ENCODE measurements around the gene LAMA4.
A peak's percentile ranks its signal among the peaks of the same experiment; 100 is the strongest.

Gene LAMA4

GRCh38 chr6:112237066-112237465, 17.3 kb downstream of the LAMA4 start:
- Mint-ChIP-seq H3K4me3 (no peak overlapping the region), H3K27ac (no peak overlapping the region), H3K27me3 (peaks cover 4 to 7% of the 10 kb centered on the region in 2 donors), H3K36me3 (no peaks in the 10 kb centered on the region), H3K4me1 (no peaks in the 10 kb centered on the region), H3K9me3 (no peaks in the 10 kb centered on the region)
- ATAC-seq (replicated peaks) (no peak), DNase-seq (no peak)

GRCh38 chr6:112235956-112236355, 18.4 kb downstream of the LAMA4 start:
- Mint-ChIP-seq H3K4me1 (no peaks in the 10 kb centered on the region), H3K27ac (no peak overlapping the region), H3K36me3 (no peaks in the 10 kb centered on the region), H3K4me3 (no peak overlapping the region), H3K9me3 (no peaks in the 10 kb centered on the region), H3K27me3 (peaks cover 4 to 7% of the 10 kb centered on the region in 2 donors)
- no peak for DNase-seq
- ATAC-seq (replicated peaks): peak; percentile 21 to 59

GRCh38 chr6:112234601-112235000, 19.8 kb downstream of the LAMA4 start:
- Mint-ChIP-seq H3K4me3 (no peak overlapping the region), H3K27me3 (peaks cover 4 to 7% of the 10 kb centered on the region in 2 donors)

GRCh38 chr6:112233847-112234246, 20.5 kb downstream of the LAMA4 start:
- DNase-seq: no peak

More at GRCh38 chr6:112234601-112235000, 19.8 kb downstream of the LAMA4 start:
- Mint-ChIP-seq H3K36me3 (no peaks in the 10 kb centered on the region), H3K9me3 (no peaks in the 10 kb centered on the region), H3K4me1 (no peaks in the 10 kb centered on the region), H3K27ac (no peak overlapping the region)
- no peak for DNase-seq
- ATAC-seq (replicated peaks): no peak

GRCh38 chr6:112232845-112233256, 21.5 kb downstream of the LAMA4 start:
- no peak for ATAC-seq (replicated peaks)
- no peaks in the 10 kb centered on the region for H3K9me3 Mint-ChIP-seq
- H3K27ac Mint-ChIP-seq: no peak overlapping the region
- no peaks in the 10 kb centered on the region for H3K36me3 Mint-ChIP-seq
- DNase-seq: no peak
- H3K4me1 Mint-ChIP-seq: no peaks in the 10 kb centered on the region
- no peak overlapping the region for H3K4me3 Mint-ChIP-seq
- peaks cover 4% of the 10 kb centered on the region in 2 donors for H3K27me3 Mint-ChIP-seq

More at GRCh38 chr6:112233847-112234246, 20.5 kb downstream of the LAMA4 start:
- no peak for ATAC-seq (replicated peaks)
- Mint-ChIP-seq H3K27me3 (peaks cover 4 to 7% of the 10 kb centered on the region in 2 donors), H3K36me3 (no peaks in the 10 kb centered on the region), H3K4me1 (no peaks in the 10 kb centered on the region), H3K9me3 (no peaks in the 10 kb centered on the region), H3K4me3 (no peak overlapping the region), H3K27ac (no peak overlapping the region)

GRCh38 chr6:112231594-112232060, 22.7 kb downstream of the LAMA4 start:
- DNase-seq: no peak
- peaks cover 0 to 4% of the 10 kb centered on the region in 2 donors for H3K27me3 Mint-ChIP-seq
- no peaks in the 10 kb centered on the region for H3K9me3 Mint-ChIP-seq
- H3K4me3 Mint-ChIP-seq: no peak overlapping the region
- no peaks in the 10 kb centered on the region for H3K36me3 Mint-ChIP-seq
- no peak for ATAC-seq (replicated peaks)
- no peak overlapping the region for H3K27ac Mint-ChIP-seq
- no peaks in the 10 kb centered on the region for H3K4me1 Mint-ChIP-seq

GRCh38 chr6:112231164-112231563, 23.2 kb downstream of the LAMA4 start:
- ATAC-seq (replicated peaks) (no peak), DNase-seq (no peak)
- Mint-ChIP-seq H3K9me3 (no peaks in the 10 kb centered on the region), H3K4me3 (no peak overlapping the region), H3K4me1 (no peaks in the 10 kb centered on the region), H3K36me3 (no peaks in the 10 kb centered on the region), H3K27me3 (peaks cover 0 to 8% of the 10 kb centered on the region in 2 donors), H3K27ac (no peak overlapping the region)

- no peak for DNase-seq
- Mint-ChIP-seq H3K4me3 (no peak overlapping the region), H3K9me3 (no peaks in the 10 kb centered on the region), H3K27me3 (peaks cover 13 to 20% of the 10 kb centered on the region in 2 donors), H3K27ac (no peak overlapping the region), H3K4me1 (no peaks in the 10 kb centered on the region), H3K36me3 (no peaks in the 10 kb centered on the region)
- no peak for ATAC-seq (replicated peaks)
Observed at GRCh38 chr6:112228480-112229332, 25.7 kb downstream of the LAMA4 start.

GRCh38 chr6:112227992-112228391, 26.4 kb downstream of the LAMA4 start:
- no peak for DNase-seq
- Mint-ChIP-seq H3K36me3 (no peaks in the 10 kb centered on the region), H3K27ac (no peak overlapping the region), H3K27me3 (peaks cover 14 to 21% of the 10 kb centered on the region in 2 donors), H3K4me1 (no peaks in the 10 kb centered on the region), H3K9me3 (no peaks in the 10 kb centered on the region), H3K4me3 (no peak overlapping the region)
- ATAC-seq (replicated peaks): no peak

GRCh38 chr6:112227411-112227810, 27.0 kb downstream of the LAMA4 start:
- Mint-ChIP-seq H3K4me1 (no peaks in the 10 kb centered on the region), H3K27ac (no peak overlapping the region), H3K9me3 (no peaks in the 10 kb centered on the region), H3K4me3 (no peak overlapping the region), H3K36me3 (no peaks in the 10 kb centered on the region), H3K27me3 (peaks cover 14 to 21% of the 10 kb centered on the region in 2 donors)
- ATAC-seq (replicated peaks): no peak
- DNase-seq: no peak

GRCh38 chr6:112225691-112226090, 28.7 kb downstream of the LAMA4 start:
- peaks cover 14 to 21% of the 10 kb centered on the region in 2 donors for H3K27me3 Mint-ChIP-seq
- no peak for DNase-seq
- ATAC-seq (replicated peaks): no peak
- no peaks in the 10 kb centered on the region for H3K9me3 Mint-ChIP-seq
- no peak overlapping the region for H3K4me3 Mint-ChIP-seq
- H3K4me1 Mint-ChIP-seq: no peaks in the 10 kb centered on the region
- no peak overlapping the region for H3K27ac Mint-ChIP-seq
- no peaks in the 10 kb centered on the region for H3K36me3 Mint-ChIP-seq

- H3K27ac Mint-ChIP-seq: no peak overlapping the region
- no peak for DNase-seq
- no peak overlapping the region for H3K4me3 Mint-ChIP-seq
- no peaks in the 10 kb centered on the region for H3K9me3 Mint-ChIP-seq
- peaks cover 14 to 21% of the 10 kb centered on the region in 2 donors for H3K27me3 Mint-ChIP-seq
- ATAC-seq (replicated peaks): no peak
- no peaks in the 10 kb centered on the region for H3K36me3 Mint-ChIP-seq
- H3K4me1 Mint-ChIP-seq: no peaks in the 10 kb centered on the region
Observed at GRCh38 chr6:112224088-112224487, 30.3 kb downstream of the LAMA4 start.

- Mint-ChIP-seq H3K27ac (no peak overlapping the region), H3K4me1 (no peaks in the 10 kb centered on the region), H3K9me3 (no peaks in the 10 kb centered on the region), H3K27me3 (peaks cover 14 to 21% of the 10 kb centered on the region in 2 donors), H3K36me3 (no peaks in the 10 kb centered on the region), H3K4me3 (no peak overlapping the region)
- DNase-seq (no peak), ATAC-seq (replicated peaks) (no peak)
Observed at GRCh38 chr6:112223070-112223861, 31.1 kb downstream of the LAMA4 start.

- Mint-ChIP-seq H3K36me3 (no peaks in the 10 kb centered on the region), H3K9me3 (no peaks in the 10 kb centered on the region), H3K4me3 (no peak overlapping the region), H3K27me3 (peaks cover 14 to 21% of the 10 kb centered on the region in 2 donors), H3K4me1 (no peaks in the 10 kb centered on the region), H3K27ac (no peak overlapping the region)
- ATAC-seq (replicated peaks): no peak
- no peak for DNase-seq
Observed at GRCh38 chr6:112221981-112222852, 32.1 kb downstream of the LAMA4 start.

Measured in stimulated activated naive B cell treated with anti-CD40 and anti-IgM and Interleukin-4, amounts not matched to agents 10 μg/mL and 1 μg/mL and 100 μg/mL, for 72 hours (primary cell).